OCI-LY1 (cell line): ENCODE data around the gene CASP6.

Experiments used
- H2AFZ ChIP-seq: fragments of 200-600 bp; sonication (generic), shearing (Covaris generic); 2 replicates; pipeline ENCODE4 v1.6.0; 2014; ENCODE audit warnings: antibody characterized with exemption, mild to moderate bottlenecking, low read length
- H3F3A ChIP-seq: fragments of 200-600 bp; sonication (generic), shearing (Covaris generic); 2 replicates; pipeline ENCODE4 v1.6.0; 2014; ENCODE audit warnings: mild to moderate bottlenecking, antibody characterized with exemption, low read length, moderate library complexity; ENCODE audit not compliant: insufficient read depth
- H3K27ac ChIP-seq: fragments of 200-600 bp; sonication (generic); 2 replicates; pipeline ENCODE4 v1.5.1; 2014; ENCODE audit warnings: low read length, mixed run types, mild to moderate bottlenecking, low read depth; ENCODE audit not compliant: poor library complexity, severe bottlenecking
- H3K27me3 ChIP-seq: fragments of 200-600 bp; sonication (generic); 2 replicates; pipeline ENCODE4 v1.6.0; 2014; ENCODE audit warnings: antibody characterized with exemption, mild to moderate bottlenecking, low read length, moderate library complexity; ENCODE audit not compliant: insufficient read depth
- H3K36me3 ChIP-seq: fragments of 200-600 bp; sonication (generic); 2 replicates; pipeline ENCODE4 v1.6.1; 2014; ENCODE audit warnings: mild to moderate bottlenecking, antibody characterized with exemption, low read length, moderate library complexity, mixed read lengths; ENCODE audit not compliant: insufficient read depth
- H3K4me1 ChIP-seq: fragments of 200-600 bp; sonication (generic); 2 replicates; pipeline ENCODE4 v1.5.1; 2014; ENCODE audit warnings: mild to moderate bottlenecking, low read length, moderate library complexity; ENCODE audit not compliant: insufficient read depth, severe bottlenecking
- H3K4me2 ChIP-seq: fragments of 200-600 bp; sonication (generic), shearing (Covaris generic); 2 replicates; pipeline ENCODE4 v1.6.1; 2014; ENCODE audit warnings: low read length
- H3K4me3 ChIP-seq: fragments of 200-600 bp; sonication (generic); 2 replicates; pipeline ENCODE4 v1.5.1; 2014; ENCODE audit warnings: low read length, low read depth, mild to moderate bottlenecking, mixed read lengths; ENCODE audit not compliant: poor library complexity, severe bottlenecking
- H3K79me2 ChIP-seq: fragments of 200-600 bp; shearing (Covaris generic); 2 replicates; pipeline ENCODE4 v1.6.1; 2016; ENCODE audit warnings: mixed run types, low read length, mixed read lengths; ENCODE audit not compliant: insufficient read depth
- H3K9ac ChIP-seq: fragments of 200-600 bp; sonication (generic), shearing (Covaris generic); 2 replicates; pipeline ENCODE4 v1.6.1; 2014; ENCODE audit warnings: mild to moderate bottlenecking, low read length, mixed read lengths
- H3K9me2 ChIP-seq: fragments of 200-600 bp; sonication (generic), shearing (Covaris generic); 2 replicates; pipeline ENCODE4 v1.6.1; 2014; ENCODE audit warnings: low read depth, mild to moderate bottlenecking, low read length, mixed read lengths
- H3K9me3 ChIP-seq: fragments of 200-600 bp; shearing (Covaris generic); 2 replicates; pipeline ENCODE4 v1.6.1; 2014; ENCODE audit warnings: low read length, mixed read lengths
- H4K20me1 ChIP-seq: fragments of 200-600 bp; sonication (generic), shearing (Covaris generic); 2 replicates; pipeline ENCODE4 v1.6.0; 2016; ENCODE audit warnings: mild to moderate bottlenecking, low read length; ENCODE audit not compliant: insufficient read depth
- EZH2 ChIP-seq: fragments of 200-600 bp; sonication (generic), shearing (Covaris generic); IDR thresholded peaks from 2 replicates; pipeline ENCODE4 v1.8.0; 2017; ENCODE audit warnings: borderline replicate concordance, mixed run types, mild to moderate bottlenecking, antibody characterized with exemption, low read length, moderate library complexity, mixed read lengths
- TF ChIP-seq, protein P1 (sequence below): fragments of 200-600 bp; sonication (generic), shearing (Covaris generic); IDR thresholded peaks from 2 replicates; pipeline ENCODE4 v1.5.1; 2017; ENCODE audit warnings: mild to moderate bottlenecking, antibody characterized with exemption, low read length, moderate library complexity, mixed read lengths

Gene CASP6

DNA sequence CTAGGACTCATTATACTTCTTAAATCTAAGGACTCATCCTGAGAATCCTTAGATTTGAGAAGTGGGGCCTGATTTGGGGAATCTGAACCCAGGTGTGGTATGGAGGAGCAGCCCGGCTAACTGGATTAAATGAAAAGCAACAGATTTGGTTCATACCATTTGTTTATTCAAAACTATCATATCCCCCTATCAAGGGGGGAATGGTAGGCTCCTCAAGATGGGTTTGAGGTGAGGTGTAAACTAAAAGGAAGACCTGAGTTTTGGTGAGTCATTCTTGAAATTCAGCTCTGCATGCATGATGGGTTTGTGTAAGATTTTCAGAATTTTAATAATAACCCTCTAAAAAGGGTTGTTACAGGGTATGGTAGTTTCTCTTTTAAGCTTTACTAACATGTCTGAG lies 53.4 kb downstream of the CASP6 start:
- H3K4me2 ChIP-seq: no peak overlapping the region

DNA sequence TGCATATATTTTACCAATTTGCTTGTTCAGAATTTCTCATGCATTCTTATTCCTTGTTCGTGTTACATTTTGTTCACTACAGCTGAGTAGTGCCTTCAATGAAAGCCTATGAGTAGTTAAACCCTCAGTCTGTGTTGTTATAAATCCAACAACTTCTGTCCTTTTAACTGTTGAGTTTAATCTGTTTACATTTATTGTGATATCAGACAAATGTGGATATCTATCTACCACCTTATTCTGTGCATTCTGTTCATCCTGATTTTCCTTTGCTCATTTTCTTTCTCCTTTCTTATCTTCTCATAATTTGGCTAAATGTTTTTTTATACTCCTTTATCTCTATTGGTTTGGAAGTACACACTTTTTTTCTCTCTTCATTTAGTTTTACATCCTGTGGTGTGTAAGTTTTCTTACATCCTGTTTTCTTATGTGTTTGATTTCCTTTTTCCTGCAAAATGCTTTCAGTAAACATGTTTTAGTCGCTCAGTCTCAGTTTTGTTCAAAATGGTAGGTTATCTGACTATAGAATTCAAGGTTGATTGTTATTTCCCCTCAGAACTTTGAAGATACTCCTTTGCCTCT lies 54.2 kb downstream of the CASP6 start:
- Histone ChIP-seq H3K9ac (no peak overlapping the region), H3K79me2 (peaks cover 21% of the 10 kb centered on the region; the same call in 1 of the 2 replicates), H3F3A (no peaks in the 10 kb centered on the region), H3K4me1 (no peaks in the 10 kb centered on the region), H3K27me3 (no peaks in the 10 kb centered on the region), H4K20me1 (no peaks in the 10 kb centered on the region), H3K9me2 (no peaks in the 10 kb centered on the region), H3K4me2 (no peak overlapping the region), H3K9me3 (peaks cover 13% of the 10 kb centered on the region; the same call in 1 of the 2 replicates), H3K4me3 (no peak overlapping the region), H3K36me3 (peaks cover 10% of the 10 kb centered on the region), H3K27ac (no peak overlapping the region), H2AFZ (no peak overlapping the region)
- TF ChIP-seq, protein P1, sequence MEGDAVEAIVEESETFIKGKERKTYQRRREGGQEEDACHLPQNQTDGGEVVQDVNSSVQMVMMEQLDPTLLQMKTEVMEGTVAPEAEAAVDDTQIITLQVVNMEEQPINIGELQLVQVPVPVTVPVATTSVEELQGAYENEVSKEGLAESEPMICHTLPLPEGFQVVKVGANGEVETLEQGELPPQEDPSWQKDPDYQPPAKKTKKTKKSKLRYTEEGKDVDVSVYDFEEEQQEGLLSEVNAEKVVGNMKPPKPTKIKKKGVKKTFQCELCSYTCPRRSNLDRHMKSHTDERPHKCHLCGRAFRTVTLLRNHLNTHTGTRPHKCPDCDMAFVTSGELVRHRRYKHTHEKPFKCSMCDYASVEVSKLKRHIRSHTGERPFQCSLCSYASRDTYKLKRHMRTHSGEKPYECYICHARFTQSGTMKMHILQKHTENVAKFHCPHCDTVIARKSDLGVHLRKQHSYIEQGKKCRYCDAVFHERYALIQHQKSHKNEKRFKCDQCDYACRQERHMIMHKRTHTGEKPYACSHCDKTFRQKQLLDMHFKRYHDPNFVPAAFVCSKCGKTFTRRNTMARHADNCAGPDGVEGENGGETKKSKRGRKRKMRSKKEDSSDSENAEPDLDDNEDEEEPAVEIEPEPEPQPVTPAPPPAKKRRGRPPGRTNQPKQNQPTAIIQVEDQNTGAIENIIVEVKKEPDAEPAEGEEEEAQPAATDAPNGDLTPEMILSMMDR: no peak
- TF ChIP-seq EZH2: no peak

More for the DNA sequence above, 53.4 kb downstream of the CASP6 start:
- H2AFZ ChIP-seq: no peak overlapping the region
- H3K4me1 ChIP-seq: no peaks in the 10 kb centered on the region
- no peak overlapping the region for H3K4me3 ChIP-seq
- H4K20me1 ChIP-seq: no peaks in the 10 kb centered on the region
- H3F3A ChIP-seq: no peaks in the 10 kb centered on the region
- H3K27ac ChIP-seq: no peak overlapping the region
- H3K9me2 ChIP-seq: no peaks in the 10 kb centered on the region
- TF ChIP-seq, protein P1: no peak
- TF ChIP-seq EZH2: no peak
- peaks cover 13% of the 10 kb centered on the region; the same call in 1 of the 2 replicates for H3K9me3 ChIP-seq
- peaks cover 10% of the 10 kb centered on the region for H3K36me3 ChIP-seq
- peaks cover 21% of the 10 kb centered on the region; the same call in 1 of the 2 replicates for H3K79me2 ChIP-seq
- no peak overlapping the region for H3K9ac ChIP-seq
- H3K27me3 ChIP-seq: no peaks in the 10 kb centered on the region

DNA sequence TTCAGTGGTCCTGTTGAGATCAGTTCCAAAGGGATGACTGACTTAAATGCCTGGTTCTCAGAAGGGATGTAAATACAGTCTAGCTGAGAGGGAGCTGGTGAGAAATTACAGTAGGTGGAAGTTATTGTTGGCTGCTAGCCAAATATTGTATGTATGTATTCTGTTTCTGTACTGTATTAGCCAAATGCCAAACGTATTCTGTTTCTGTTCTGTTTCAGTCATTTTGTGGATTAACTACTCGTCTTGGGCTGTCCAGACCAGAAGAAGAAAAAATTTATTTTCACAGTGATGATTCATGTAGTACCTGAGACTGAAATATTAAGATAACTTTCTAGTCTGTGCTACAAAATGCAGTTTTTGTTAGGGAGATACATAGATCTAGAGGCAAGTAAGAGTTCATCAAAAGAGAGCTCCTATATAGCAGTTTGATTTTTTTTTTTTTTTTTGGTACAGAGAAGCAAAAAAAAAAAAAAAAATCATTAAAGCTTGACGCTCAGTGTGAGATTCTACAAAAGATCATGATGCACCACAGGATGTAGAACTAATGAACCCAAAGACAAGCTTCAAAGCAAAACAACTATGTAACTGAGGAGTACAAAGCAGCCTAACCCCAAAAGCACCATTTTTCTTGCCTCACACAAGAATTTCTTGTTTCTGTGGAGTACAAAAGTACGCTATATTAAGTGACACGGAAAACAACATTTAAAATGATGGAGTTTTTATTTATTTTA lies 54.8 kb downstream of the CASP6 start:
- Histone ChIP-seq H3K27me3 (no peaks in the 10 kb centered on the region), H3K79me2 (peaks cover 21% of the 10 kb centered on the region; the same call in 1 of the 2 replicates), H3F3A (no peaks in the 10 kb centered on the region), H3K27ac (no peak overlapping the region), H2AFZ (no peak overlapping the region), H4K20me1 (no peaks in the 10 kb centered on the region), H3K4me1 (no peaks in the 10 kb centered on the region), H3K36me3 (peaks cover 10% of the 10 kb centered on the region), H3K9me2 (no peaks in the 10 kb centered on the region), H3K4me3 (no peak overlapping the region), H3K9ac (no peak overlapping the region), H3K9me3 (peaks cover 13% of the 10 kb centered on the region; the same call in 1 of the 2 replicates), H3K4me2 (no peak overlapping the region)
- TF ChIP-seq, protein P1: no peak
- no peak for TF ChIP-seq EZH2
